ENCODE measurements around the gene LSG1.

Gene LSG1

DNA sequence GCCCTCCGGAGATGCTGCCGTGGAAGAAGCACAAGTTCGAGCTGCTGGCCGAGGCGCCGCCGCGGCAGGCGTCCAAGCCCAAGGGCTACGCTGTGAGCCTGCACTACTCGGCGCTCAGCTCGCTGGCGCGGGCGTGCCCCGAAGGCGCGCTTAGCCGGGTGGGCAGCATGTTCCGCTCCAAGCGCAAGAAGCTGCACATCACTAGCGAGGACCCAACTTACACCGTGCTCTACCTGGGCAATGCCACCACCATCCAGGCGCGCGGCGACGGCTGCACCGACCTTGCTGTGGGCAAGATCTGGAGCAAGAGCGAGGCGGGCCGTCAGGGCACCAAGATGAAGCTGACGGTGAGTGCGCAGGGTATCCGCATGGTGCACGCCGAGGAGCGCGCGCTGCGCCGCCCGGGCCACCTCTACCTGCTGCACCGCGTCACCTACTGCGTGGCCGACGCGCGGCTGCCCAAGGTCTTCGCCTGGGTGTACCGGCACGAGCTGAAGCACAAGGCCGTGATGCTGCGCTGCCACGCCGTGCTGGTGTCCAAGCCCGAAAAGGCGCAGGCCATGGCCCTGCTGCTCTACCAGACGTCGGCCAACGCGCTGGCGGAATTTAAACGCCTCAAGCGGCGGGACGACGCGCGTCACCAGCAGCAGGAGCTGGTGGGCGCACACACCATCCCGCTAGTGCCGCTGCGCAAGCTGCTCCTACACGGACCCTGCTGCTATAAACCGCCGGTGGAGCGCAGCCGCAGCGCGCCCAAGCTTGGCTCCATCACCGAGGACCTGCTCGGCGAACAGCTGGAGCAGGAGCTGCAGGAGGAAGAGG is 15.0 kb upstream of the LSG1 start:
- DNase-seq, result peak; percentile 14

GRCh38 chr3:194686414-194686815 is 14.4 kb upstream of the LSG1 start:
- no peak for DNase-seq

GRCh38 chr3:194685718-194686413 is 13.9 kb upstream of the LSG1 start, which contains the start of gene FAM43A:
Gene FAM43A (plus strand): TSS chr3:194685883. CDS start chr3:194686827, 944 bp downstream.
- peak; percentile 65 for DNase-seq

DNA sequence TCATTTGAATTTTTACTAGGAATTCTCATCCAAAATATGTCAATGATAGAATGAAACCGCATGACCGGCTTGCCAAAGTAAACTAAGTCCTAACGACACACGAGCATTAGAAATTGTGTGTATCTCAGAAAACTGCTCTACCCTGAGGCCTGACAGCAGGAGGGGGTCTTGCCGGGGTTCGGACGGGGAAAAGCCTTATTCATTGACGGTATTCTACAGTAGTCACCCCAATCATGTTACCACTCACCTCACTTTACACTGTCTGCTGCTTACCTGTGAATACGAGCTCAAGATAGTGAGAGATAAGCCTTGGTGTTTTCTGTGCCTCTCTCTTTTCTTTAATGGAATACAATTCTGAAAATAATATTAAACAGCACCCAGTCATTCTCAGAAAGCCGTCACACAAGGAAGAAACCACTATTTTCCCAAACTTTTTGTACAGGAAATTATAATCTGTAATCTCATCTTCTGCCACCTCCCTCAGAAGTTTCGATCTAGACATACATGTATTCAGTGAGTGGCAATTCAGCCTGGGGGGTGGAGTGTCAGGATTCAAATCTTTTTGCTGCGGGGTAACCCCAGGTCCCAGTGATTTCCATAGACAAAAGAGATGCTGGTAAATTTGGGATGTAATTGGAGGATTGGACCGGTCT is 13.2 kb upstream of the LSG1 start:
- DNase-seq, result no peak

DNA sequence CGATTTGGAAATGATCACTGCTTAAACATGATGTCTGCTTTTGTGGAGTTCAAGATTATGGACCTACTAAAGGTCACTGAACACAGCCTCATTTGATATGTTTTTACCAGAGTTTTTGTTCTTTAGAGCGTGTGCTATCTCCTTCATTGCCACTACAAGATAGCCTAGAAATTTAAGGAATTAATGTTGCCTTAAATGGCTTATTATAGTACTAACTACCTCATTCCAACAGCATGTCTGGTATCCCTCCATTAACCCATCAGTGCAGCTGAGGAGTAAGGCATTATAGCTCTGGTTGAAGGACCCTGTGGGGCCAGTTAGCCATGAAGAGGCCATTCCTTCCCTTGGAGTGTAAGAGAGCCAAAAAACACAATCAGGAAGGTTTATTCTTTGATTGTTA is 11.4 kb upstream of the LSG1 start:
- DNase-seq, result no peak

DNA sequence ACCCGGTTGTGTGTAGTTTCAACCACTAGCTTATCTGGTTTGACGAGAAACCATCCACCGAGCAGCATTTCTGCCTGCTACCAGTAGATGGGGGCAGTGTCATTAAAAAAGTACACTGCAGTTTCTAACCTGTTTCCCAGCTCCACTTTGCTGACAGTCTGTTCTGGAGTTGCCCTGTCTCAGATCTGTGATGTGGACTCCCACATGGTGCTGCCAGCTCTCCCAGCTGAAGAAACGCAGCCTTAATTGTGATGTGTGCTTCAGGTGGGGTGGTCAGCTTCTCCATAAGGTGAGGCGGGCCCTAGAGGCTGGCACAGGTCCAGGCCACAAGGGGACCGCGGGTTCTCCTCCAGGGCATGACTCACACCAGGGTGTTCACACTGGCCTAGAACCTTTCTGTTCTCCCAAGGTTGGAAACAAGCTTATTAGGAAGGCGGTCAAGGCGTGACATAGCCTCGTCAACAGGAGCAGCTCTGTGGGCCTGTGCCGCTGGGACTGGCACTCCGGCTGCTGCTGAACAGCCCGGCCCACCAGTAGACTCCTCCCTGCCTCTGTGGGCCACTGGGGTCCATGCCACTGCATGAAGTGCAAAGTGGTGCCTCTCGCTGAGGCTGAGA is 10.8 kb upstream of the LSG1 start:
- peak; percentile 86 for DNase-seq

DNA sequence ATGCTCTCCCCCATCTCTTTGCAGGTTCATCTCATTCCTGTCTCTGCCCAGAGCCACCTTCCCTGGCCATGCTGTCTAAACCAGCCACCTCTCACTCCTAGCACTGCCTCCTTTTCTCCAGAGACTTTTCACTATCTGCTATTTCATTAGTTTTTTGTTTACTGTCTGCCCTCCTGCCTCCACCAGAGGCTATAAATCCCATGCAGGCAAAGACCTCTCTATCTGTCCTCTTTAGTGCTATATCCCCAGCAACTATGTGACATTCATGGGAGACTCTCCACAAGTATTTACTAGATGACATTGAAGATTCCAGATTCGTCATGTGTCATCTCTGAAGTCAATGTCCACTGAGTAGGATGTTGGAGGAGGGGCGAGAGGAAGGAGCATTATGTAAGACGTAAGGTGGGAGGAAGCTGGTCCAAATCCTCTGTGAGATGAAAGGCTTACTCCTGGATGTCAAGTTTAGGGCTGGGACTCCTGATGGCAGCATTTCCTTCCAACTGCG is 10.2 kb upstream of the LSG1 start:
- DNase-seq, result no peak

DNA sequence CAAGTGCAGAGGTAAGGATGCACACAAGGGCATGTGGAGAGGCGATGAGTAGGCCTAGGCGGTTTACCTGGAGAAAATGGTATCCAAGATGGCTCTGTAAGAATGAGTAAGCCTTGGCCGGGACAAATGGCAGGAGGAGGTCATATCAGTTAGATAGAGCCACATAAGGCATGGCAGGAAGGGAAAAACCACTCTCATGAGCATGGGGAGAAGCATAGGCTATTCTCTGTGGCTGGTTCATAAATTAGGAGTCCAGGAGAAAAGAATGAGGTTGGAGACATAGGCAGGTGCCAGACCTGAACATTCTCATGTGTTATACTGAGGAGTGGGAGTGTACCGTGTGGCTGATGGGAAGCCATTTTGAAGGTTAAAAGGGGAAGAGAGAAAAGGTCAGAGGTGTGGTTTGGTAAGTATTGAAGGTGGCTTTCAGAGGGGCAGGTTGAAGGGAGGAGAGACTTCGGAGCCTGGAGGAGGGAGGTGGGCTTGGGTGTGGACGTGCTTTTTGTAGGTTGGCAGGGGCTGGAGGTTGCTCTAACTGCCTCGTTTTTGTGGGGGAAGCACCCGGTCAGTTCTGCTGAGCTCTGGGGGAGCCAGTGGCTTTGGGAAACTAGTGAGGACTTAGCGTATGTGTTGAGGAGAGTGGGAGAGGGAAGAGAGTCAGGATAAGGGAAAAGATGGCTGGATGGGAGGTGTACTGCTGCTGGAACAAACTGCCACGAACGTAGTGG is 9.1 kb upstream of the LSG1 start:
- DNase-seq, result no peak

DNA sequence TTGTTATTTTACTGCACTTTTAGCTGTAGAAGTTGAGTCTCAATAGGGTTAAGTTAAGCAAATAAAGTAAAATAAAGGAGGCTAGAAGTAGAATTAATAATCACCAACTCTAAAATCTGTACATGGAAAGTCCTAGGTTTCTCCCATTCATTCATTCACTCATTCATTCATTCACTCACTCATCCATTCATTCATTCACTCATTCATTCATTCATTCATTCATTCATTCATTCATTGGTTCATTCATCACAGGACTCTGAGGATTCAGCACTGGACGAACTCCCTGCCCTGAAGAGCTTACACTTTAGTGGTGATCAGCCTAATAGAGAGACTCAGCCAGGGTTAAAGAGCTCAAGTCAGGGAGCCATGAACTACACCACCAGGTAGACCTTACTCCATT is 4.5 kb upstream of the LSG1 start:
- DNase-seq, result no peak

DNA sequence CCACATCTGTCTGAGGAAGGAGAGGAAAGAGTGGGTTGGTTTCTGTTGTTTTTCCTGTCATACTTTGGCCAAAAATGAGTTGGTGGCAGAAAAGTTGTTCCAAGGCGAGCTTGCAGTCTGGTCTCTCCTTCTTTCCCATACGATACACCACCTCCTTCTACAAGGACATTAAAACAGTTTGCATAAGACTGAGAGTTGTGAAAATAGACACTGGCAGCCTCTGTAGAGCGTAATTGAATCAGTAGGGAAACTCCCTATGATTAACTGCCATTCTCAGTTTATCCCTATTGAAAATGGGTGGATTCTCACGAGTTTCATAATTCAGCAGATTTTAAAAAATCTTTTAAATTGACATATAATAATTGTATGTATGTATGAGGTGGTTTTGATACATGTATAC is 3.7 kb upstream of the LSG1 start:
- no peak for DNase-seq

- DNase-seq, result no peak
These were observed 3.2 kb upstream of the LSG1 start for GRCh38 chr3:194675081-194675640.

GRCh38 chr3:194673761-194674160 is 1.8 kb upstream of the LSG1 start:
- DNase-seq, result no peak

- peak; percentile 22 for DNase-seq
These were observed 885 bp upstream of the LSG1 start for GRCh38 chr3:194672876-194673275.

GRCh38 chr3:194671511-194671899 is 486 bp downstream of the LSG1 start:
- DNase-seq, result peak; percentile 60

GRCh38 chr3:194667363-194667762 is 4.6 kb downstream of the LSG1 start:
- no peak for DNase-seq

DNA sequence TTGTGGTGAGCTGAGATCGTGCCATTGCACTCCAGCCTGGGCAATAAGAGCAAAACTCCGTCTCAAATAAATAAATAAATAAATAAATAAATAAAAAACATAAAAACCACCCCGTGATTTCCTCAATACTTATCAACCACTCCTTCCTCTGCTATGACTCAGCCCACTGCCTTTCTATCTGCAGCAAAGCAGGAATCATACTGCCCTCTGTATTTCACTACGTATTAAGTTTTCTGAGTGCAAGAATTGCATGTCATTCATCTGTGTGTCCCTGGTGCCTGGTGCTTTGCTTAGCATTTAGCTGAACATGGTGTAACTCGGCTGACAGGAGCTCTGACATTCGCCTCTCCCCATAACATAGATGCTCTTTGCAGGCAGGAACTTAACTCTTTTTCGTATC is 7.1 kb downstream of the LSG1 start:
- peak; percentile 57 for DNase-seq

GRCh38 chr3:194661946-194662345 is 10.0 kb downstream of the LSG1 start:
- DNase-seq, result peak; percentile 27

- DNase-seq, result peak; percentile 84
These were observed 10.6 kb downstream of the LSG1 start for GRCh38 chr3:194661374-194661773.

DNA sequence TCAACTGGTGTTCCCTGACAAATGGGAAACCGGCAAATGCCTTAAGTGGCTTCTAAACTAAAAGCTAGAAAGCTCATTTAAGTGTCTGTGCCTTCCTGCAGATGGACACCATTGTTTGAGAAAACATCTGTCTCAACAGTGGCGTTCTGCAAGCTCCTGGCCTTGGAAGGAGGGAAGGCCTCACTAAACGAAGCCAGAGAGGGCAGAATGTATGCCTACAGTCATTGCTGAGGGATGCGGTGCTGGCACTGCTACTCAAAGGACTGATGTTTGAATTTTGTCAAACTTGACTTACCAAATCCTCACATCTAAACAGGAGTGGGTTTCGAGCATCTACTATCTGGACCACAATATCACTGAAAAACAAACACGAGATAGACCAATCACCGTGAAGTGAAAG is 12.2 kb downstream of the LSG1 start:
- DNase-seq, result no peak

DNA sequence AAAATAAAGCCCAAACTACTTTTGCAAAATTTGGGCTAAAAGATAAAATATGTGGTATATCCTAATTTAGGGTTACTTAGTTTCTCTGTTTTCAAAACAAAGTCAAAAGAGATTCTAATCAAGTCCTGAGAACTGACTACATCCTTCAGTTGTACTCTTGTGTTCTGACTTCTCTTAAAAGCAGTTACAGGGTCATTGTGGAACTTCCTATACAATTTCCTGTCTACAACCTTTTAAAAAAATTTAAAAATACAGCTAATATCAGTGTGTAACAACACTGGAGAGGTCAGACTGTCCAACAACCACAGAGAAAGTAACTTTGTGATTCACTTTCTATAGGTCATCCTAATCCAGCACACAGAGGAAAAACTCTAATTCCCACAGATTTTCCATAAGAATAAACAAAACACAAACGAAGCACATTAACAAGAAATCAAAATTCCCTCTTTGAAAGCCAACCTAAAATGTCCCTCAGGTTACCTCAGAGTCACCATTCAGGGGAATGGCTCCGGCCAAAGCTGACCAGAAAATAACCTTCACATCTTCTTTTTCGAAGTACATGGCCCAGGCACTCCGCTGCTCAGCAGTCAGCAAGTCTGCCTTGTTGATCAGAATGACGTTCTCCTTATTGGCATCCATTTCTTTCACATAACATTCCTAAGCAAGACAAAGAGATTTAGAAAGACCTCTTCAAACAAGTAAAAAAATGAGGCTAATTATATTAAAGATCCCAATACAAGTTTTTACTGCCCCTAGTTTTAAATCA is 13.3 kb downstream of the LSG1 start:
- no peak for DNase-seq

DNA sequence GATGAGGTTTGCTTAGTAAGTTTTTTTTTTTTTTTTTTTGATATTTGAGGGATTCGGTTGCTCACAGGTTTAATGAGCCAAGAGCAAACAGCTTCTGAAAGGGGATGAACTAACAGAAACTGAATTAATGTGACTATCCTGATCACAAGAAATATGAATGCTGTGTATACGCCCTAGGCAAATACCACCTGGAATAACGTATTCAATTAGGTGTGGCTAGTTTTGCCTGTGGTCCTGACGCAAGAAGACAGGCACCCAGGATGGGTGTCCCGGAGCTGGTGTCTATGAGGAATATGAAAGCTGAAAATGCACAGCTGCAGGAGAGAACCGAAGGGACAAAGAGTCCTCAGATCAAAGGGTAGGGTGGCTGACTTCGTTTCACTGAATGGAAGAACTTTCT is 14.6 kb downstream of the LSG1 start:
- DNase-seq, result no peak

All from hematopoietic multipotent progenitor cell treated with erythropoietin and hydrocortisone succinate and interleukin-3 and kit ligand, for 8 days (in vitro differentiated cells).